Stimulated activated CD8-positive, alpha-beta memory T cell treated with anti-CD3 and anti-CD28 coated beads, Interleukin-4, amount 100 ng/mL, for 4 hours (primary cell): ENCODE measurements around the gene CRIP1.
A peak's percentile ranks its signal among the peaks of the same experiment; 100 is the strongest.

Source experiments
- DNase-seq, 2 donors: peaks; one replicate each; pipeline ENCODE4 v3.0.0-alpha.2; 2020; ENCODE audit warnings: low read depth in 2 of 2, low spot score in 1 of 2

Gene CRIP1

GRCh38 chr14:105531894-105532623, 45.4 kb downstream of the CRIP1 start:
- DNase-seq = no peak

DNA sequence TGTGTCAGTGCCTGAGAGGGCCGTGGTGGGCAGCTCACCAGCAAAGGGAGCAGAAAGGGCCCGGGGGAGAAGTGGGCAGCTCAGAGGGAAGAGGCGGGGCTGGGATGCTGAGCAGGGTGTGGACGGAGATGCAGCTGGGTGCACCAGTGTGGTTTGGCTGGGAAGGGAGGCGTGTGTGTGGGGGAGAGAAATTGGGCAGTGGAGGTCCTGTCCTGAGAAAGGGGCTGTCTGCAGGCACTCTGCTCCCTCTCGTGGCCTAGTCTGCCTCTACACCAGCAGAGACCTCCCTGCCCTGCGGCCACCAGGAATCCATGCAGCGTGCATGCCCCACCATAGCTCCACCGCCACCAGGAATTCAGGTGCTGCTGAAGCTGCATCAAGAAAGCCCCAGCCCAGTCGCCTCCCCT, 46.1 kb downstream of the CRIP1 start:
- no peak for DNase-seq

- DNase-seq = no peak
Measured at GRCh38 chr14:105533391-105533790, 46.7 kb downstream of the CRIP1 start.

DNA sequence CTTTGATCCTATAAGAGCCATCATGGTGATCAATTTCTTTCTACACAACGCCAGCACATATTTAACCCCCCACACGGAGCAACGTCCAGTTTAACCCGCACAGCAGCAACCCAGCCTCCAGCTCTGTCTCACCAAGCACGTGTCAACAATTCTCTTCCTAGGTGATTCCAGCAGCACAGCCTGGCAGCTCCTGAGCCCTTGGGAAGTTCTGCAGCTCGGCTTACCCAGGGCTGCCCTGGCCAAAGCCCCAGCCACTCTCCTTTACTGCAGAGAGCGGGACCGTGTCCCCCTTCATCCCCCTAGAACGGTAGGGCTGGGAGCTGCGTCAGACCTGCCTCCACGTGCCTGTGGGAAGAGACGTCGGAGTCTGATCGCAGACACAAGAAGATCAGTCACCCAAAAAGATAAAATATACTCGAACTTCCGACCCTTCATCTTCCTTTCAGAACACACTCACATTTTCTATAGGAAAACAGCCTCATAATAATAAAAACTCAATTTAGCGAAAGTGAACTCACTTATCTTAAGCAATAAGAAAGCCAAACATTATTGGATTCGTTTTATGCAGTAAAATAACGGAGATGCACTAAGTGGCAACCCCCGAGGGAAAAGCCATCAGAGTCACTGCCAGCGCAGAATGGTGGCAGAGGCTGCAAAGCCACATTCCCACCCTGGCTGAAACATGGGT, 47.3 kb downstream of the CRIP1 start:
- no peak for DNase-seq

DNA sequence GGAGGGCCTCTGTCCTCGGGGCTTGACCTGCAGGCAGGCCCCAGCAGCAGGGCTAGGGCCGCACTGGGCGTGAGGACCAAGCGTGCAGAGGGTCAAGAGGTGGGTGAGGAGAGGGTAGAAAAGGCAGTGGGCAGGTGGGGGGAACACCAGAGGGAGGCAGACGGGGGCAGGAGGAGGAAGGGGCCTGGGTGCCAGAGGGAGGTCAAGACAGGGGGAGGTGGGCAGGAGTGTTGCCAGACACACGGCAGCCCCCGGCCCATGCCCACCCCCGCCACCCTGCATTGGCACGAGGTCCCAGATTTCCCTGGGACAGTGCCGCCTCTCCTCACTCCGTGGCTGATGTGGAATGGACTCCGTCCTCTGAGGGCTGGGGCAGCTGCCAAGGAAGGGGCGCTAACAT, 47.9 kb downstream of the CRIP1 start:
- DNase-seq = no peak

DNA sequence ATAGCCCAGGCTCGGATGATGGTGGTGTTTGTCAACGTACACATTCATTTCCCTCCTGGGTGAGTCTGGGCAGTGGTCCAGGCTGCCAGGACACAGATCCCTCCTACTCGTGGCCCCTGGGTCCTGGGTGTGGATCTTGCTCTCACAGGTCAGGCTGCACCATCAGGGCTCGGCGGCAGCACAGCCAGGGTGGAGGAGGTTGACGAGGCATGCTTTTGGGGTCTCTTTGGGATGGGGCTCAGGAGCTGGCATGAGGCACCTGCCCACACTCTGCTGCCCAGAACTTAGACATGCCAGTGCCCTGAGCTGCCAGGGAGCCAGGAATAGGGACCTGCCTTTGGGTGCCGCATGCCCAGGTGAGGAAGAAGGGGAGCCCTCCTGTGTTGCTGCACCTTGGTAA, 49.4 kb downstream of the CRIP1 start:
- no peak for DNase-seq

DNA sequence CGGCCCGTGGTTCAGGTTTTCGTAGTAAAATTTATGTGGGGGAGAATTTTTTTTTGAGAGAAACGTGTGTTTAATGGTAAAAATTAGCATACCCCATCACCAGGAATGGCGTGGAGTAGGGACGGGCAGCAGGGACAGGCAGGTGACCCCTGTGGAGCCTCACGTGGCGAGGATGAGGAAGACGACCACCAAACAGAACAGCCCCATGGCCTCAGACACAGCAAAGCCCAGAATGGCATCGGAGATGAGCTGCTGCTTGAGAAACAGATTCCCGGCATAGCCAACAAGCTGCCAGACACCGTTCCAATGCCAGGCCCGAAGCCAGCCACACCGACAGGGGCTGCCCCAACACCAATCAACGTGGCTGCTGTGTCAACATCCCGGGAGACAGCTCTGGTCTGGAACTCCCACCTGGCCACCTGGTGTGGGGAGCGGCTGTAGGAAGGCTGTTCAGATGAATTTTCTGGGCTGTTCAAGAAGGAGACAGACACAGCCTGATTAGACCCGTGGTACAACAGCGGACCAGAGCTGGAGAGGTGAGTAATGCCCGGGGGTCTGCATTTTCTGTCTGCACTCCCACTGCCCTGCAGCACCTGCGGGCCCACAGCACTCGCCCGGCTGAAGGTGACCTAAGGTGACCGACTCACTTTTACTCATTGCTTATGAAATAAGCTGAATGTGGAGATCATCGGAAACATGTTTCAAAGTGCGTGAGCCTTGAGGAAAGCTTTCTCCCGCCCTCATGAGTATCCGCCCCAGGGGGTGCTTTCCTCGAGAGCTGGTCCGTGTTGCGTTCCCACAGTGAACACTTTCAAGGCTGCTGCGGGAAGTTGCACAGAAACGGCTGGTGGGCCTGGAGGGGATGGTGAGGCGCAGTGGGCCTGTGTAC, 50.2 kb downstream of the CRIP1 start:
- no peak for DNase-seq

DNA sequence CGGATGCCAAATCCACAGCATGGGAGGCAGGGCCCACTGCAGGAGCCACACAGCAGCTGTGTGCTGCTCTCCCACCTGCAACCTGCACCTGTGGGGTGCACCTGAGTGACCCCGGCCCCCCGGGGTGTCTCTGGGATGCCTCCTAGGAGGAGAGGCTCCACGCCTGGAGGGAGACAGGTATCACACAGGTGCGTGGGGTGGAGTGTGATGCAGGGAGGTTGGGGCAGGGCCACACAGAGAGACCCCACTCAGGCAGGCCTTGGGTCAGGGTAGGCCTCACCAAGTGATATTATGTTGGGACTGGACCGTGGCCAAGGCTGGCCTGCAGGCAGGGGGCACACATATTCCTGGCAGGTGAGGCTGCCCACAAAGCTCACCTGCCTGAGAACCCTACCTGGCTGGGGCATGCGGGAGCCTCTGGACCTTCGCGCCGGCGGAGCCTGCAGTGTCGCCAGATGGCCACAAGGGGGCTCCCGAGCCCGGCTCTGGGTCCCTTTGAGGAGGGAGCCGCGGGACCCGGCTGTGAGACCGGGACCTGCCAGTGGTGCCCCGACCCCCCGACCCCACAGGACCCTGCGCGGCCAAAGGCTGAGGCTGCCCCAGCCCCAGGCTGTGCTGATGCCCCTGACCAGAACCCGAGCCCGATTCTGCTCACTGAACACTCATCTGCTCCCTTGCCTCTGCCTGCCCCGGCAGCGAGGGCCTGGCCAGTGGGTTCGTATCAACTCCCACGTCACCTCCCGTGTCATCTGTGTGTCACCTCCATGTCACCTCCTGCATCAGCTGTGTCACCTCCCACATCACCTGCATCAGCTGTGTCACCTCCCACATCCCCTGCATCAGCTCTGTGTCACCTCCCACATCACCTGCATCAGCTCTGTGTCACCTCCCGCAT, 51.1 kb downstream of the CRIP1 start:
- peak in 1 of 2 donors; percentile 52 for DNase-seq
